ENCODE measurements around the gene GAREM1.
A peak's percentile ranks its signal among the peaks of the same experiment; 100 is the strongest.
"Not testable (repeated sequence)": the region's sequence is repeated elsewhere in the genome, so short reads cannot be mapped to it uniquely, and the experiment has no call there.

The GAREM1 gene

DNA sequence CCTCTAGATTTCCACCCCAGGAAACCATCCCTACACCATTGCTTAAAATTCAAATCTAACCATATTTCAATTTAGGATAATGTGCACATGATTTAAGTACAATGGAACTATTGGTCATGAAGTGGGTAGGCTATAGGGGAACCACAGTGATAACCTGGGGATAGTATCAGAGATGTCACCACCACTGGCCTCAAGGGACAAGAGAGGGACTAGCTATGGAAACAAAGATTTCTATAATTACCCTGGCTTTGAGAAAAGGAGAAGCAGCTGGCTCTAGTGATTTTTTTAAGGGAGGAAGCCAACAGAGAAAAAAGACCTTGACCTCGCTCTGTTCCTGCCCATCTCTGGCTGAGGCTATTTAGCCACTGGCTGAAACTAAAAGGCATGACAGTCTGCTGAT, 148.9 kb downstream of the GAREM1 start:
- DNase-seq: no peak

DNA sequence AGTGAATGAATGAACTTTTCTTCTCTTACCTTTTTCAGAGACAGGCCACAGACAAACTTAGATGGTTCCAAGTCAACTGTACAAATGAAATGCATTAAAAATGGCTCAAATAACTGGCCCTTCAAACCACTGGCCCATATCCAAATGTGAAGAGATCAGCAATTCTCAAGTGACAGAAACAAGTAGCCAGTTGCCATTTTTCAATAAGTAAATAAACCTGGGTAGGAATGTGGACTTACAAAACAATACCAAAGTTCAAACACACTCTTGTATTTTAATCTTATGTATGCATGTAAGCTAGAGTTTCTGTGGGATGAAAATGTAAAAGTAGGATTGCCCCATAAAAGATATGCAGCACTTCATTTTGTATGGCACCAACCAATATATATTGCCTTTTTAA, 151.6 kb downstream of the GAREM1 start:
- DNase-seq: no peak

DNA sequence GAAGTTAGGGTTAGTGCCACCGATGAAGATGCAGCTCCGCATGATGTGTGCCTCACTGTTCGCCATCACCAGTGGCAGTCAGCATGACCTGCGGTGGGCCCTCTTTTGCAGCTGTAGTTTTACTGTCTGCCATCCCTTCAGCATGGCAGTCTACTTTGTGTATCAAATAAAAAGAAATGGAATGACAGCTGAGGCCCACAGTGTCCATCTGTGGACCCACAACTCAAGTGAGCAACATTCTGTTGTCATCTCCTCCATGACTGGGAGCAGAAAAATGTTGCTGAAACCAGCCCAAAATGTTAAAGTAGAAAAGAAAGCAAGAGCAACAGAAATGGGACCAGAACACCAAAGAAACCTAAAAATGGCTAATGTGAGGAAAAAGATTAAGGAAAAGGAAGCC, 152.1 kb downstream of the GAREM1 start:
- no peak for DNase-seq

DNA sequence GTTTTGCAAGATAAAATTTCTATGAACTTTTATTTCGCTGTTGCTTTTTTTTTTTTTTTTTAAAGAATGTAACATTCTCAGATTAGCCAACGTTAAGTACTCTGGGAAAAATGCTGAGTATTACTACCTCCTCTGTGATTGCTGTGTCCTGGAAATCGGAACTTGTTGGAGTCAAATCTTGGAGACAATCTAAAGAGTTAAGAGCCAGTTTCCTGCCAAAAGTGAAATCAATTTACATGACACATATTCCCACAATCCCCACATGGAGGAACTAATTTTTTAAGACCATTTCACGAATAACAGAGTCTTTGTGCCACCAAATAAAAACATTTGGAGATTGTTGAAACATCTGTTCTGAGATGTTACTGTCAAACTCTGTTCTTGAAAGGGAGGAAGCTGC, 153.0 kb downstream of the GAREM1 start:
- DNase-seq: no peak

DNA sequence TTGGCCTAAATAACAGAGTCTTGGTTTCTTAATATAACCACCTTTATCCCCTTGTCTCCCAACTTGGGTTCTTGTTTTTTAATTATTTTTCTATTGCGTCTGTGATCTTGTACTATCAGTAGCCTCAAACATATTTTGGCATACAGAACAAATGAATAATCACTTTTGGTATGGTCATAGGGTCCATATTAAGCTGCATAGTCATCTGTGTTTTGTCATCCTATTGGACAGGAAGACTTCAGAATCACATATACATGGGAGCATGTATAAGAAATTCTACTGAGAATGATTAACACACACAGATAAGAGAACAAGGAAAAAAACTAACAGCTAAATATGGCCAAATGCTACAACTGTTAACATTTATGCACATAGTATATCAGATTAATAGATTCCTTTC, 154.8 kb downstream of the GAREM1 start:
- no peak for DNase-seq

DNA sequence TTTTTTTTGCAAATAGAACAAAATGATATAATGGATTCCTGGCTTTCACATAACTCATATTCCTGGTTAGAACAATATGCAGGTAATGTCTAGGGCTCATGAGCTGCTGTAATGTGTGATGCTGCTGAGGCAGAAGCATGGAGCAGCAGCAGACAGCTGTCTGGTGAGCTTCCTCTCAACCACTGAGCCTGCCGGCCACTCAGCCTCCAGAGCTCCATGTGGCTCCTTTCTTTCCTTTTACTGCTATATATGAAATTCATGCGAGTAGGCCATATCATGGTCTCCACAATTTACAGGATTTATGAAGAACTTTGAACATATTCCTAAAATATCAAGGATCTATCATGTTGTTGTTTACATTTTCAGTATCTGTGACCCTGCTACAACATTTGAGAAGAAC, 159.9 kb downstream of the GAREM1 start:
- no peak for DNase-seq

DNA sequence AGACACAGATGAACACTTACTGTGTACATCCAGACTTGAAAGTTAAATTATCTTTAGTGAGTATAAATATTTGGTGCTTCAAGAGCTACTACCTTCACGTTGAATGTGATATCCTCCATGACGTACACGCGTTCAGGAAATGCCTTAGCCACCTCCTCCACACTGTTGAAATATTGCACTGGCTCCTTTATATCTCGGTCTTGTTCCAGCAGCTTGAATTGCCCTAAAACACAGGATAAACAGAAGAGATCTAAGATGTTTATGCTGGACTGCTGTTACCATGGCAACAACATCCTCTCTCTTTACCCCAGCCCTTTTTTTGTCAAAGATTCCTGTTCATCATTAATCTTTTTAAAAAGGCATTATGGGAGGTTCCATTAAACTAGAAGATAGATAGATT, 160.6 kb downstream of the GAREM1 start:
- no peak for DNase-seq

DNA sequence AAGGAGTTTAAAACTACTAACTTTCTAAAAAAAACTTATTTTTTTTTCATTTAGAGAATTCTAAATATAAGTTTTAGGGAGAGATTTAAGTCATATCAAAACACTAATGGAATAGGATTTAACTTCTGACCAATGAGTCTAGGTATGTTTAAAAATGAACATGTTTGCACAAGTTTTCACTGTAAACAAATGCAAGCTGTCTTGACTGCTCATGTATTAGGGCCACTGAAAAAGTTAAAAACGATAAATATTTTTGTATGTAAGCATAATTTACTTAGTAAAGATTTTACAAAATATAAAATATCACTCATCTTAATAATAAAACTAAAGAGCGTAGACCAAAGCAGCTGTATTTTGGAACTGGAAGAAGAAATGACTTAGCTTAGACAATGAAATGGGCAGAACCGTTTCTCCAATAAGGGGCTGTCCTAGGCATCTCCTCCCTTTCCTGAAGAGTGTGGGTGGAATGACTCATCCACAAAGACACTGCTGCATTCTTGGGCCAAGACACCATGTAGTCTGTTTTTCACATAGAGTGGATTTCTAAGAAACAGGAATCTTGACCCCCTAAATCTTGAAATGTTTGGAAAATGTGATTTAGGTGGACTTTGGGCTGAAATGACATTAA, 162.1 kb downstream of the GAREM1 start:
- no peak for DNase-seq

DNA sequence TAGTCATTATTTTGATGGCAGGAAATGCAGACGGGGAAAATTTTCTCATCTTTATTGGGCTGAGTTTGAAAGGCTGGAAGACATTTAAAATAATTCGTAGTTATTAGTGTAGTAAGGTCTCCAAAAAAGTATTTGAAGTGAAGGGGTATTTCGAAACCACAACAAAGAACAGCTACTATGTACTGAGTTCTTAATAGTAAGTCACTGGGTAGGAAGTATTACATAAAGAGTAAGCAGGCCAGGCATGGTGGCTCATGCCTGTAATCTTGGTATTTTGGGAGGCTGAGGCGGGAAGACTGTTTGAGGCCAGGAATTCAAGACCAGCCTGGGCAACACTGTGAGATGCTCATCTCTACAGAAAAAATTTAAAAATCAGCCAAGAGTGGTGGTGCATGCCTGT, 167.3 kb downstream of the GAREM1 start:
- no peak for DNase-seq

DNA sequence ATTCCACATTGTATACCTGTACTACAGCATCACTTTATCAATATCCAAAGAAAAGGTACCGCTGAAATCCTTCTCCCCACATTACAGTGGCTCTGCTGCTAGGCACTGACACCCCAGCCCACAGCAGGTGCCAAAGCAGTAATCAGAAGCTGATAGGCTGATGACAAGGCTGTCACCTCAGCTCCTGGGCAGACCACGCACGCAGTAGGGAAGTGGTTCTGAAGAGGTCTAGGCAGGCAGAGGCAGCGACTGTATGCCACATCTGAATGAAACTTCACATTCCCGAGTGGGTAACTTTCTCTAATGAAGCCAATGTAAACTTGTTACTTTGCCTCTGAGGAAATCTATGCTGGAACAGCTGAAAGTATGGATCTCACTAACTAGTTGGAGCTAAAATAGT, 167.9 kb downstream of the GAREM1 start:
- DNase-seq: no peak

DNA sequence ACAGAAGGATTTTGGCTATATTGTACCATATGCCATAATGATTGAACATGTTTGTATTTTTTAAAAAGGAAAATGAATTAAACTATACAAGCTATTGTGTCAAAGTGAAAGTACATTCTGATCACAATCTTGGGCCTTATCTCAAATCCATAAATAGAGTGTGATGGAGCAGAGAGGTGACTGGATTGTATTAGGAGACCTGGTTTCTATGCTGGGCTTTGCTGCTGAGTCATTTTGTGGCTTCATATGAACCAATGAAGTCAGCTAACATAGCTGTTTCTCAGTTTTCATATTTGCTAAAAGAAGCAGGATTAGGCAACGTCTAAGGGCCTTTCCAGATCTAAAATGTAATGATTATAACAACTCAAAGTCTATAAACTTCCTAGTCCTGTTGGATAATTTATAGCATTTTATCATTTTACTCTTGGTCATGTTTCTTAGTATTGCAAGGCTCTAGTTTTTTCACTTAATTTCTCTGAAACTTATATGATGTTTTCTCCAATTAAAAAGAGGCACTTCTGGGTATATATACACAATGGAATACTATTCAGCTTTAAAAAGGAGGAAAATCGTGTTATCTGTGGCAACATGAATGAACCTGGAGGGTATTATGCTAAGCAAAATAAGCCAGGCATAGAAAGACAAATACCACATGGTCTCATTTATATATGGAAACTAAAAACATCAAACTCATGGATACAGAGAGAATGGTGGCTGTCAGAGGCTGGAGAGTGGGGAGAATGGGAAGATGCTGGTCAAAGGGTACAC, 168.5 kb downstream of the GAREM1 start:
- DNase-seq: no peak

DNA sequence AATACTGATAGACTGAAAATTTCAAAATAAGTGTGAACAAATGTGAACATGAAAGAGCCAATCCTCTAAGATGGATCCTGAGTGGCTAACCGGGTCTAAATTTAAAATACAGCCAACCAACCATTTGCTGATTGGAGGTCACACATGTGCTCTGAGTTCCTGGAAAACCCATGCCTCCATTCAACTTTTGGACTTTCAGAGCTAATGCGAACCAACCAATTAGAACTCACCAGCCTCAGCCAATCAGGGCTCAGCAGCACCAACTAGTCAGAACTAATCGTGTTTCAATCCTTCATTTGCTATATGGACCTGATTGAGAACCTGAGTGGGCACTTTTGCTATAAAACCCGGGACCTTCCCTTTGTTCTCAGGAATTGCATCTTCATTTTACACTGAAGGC, 169.3 kb downstream of the GAREM1 start:
- DNase-seq: no peak

DNA sequence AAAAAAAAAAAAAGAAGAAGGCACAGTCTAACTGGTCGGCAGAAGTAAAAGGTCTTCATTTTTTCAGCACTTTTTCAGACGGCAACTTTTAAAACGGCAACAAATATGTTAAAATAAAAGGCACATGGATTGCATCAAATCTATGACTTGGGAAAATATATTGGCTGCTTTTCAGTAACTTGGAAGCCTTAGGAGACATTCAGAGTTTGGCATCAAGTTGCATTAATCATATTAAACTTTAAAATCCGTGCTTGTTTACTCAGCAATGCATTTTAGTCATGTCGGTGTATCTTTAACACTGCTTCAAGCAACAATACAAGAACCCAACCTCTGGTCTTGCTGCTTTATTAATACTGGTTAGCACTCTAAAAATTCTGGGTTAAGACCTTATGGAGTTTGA, 169.8 kb downstream of the GAREM1 start:
- no peak for DNase-seq

DNA sequence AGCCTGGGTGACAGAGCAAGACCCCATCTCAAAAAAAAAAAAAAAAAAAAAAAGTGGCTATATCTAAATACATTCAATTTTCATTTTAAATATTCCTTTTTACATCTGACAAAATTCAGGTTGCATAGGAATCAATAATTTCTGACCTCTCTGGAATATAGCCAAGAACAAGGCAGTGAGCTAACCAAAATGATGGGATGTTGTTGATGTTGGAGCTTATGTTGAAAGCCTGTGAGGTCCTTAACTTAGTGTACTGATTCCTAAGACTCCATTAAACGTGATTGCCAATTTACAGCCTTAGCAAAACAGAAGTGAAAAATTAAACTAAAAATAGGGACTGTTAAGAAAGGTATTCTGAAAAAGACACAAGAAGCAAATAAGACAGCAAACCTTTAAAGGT, 171.2 kb downstream of the GAREM1 start:
- DNase-seq: no peak

DNA sequence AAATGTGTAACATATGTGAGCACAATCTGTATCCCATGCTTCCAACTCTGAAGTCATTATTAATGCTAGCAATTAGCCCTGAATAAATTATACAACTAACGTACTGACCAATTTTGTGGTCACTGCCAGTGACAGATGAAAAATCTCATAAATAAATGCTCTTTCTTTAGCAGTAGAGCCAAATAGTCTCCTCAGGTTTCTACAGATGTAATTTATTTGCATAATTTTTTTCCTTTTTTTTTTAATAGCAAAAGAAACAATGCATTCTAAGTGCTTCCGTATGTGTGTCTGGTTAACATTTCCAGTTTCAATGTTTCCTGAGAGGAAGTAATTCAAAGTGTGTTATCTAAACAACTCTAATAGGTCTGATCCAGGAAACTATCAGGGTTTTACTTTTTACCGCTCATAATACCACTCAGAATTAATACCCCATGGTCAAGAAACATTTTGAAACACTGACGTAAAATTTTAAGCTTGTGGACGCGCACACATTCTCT, 172.5 kb downstream of the GAREM1 start:
- no peak for DNase-seq

DNA sequence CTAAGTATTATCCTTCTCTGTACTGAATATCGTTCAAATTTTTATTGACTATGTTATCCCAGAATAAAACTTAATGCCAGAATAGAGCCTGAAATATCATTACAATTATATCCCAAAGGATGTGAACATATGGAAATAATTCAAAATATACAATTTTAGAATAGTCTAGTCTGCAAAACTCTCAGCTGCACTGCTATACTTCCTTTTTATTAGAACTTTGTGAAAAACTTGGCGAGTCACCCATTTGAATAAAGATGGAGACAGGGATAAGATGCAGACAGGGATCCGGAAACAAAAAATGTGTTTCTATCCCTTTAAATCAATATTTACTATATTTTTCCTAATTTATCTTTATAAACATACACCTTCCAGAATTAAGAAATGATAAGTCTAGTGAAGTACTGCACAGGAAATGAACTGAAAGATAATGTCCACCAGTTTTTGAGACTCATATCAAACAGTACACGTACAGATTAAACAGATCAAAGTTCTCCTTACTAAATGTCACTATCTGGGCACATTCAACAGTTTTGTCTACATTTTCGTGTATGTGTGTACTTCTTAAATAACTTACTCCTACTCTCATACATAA, 173.0 kb downstream of the GAREM1 start:
- no peak for DNase-seq

DNA sequence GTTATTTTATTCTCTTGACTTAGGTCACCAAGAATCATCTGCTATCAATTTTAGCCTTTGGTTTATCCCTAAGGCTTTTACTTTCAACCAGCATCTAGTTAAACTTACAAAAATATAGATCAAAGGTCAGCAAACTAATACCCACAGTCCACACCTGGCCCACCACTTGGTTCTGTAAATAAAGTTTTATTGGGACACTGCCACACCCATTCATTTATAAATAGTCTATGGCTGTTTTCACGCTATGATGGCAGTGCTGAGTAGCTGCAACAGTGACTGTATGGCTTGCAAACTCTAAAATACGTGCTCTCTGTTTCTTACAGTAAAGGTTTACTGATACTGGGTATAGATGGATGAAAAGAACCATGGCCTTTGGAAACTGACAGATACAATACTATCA, 173.8 kb downstream of the GAREM1 start:
- no peak for DNase-seq

DNA sequence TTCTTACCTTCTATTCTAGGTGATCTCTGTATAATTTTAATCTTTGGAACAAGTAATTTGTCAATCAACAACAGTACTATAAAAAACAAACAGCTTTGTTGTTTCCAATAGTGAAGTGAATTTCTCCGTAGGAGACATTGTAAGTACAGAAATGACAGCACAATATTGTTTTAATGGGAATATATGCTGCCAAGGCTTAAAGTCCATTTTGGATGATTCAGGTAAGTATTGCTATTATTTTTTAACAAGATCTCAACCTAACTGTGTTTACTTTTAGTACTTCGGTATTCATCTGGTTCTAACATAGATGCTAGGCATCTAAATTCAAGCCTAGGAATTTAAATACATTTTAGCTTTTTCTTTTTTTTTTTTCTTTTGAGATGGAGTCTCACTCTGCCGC, 175.1 kb downstream of the GAREM1 start:
- no peak for DNase-seq

DNA sequence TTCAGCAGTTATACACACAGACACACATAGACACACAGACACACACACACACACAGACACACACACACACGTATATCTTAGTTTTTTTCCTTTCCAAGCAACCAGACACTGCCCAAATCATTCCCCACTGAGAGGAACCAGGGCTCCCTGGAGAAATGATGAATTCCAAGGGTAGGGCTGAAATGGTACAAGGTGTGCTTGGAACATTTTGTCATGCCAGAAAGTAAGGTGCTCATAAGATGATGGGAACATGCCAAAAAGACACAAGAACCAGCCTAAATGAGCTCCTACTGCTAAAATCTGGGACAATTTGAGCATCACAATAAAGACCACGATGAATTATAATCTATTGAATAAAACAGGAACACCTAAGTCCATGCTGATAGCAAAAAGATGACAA, 177.6 kb downstream of the GAREM1 start:
- DNase-seq: no peak

DNA sequence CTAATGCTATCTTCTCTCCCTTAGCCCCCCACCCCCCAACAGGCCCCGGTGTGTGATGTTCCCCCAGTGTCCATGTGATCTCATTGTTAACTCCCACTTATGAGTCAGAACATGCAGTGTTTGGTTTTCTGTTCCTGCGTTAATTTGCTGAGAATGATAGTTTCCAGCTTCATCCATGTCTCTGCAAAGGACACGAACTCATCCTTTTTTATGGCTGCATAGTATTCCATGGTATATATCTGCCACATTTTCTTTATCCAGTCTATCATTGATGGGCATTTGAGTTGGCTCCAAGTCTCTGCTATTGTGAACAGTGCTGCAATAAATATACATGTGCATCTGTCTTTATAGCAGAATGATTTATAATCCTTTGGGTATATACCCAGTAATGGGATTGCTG, 179.1 kb downstream of the GAREM1 start:
- DNase-seq: not testable (repeated sequence)

DNA sequence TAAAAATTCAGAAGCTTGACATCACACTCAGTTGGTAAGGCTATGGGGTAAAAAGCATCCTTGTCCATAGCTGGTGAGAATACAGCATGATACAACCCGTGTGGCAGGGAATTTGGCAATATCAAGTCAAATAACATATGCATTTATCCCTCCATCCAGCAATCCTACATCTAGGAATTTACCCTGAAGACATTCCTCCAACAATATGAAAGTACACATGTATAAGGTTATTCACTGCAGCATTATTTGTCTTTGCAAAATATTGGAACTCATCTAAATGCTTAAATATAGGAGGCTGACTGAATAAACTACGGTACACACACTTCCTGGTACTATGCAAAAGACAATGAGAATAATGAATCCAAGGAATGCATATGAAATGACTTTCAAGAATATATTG, 179.9 kb downstream of the GAREM1 start:
- DNase-seq: no peak

DNA sequence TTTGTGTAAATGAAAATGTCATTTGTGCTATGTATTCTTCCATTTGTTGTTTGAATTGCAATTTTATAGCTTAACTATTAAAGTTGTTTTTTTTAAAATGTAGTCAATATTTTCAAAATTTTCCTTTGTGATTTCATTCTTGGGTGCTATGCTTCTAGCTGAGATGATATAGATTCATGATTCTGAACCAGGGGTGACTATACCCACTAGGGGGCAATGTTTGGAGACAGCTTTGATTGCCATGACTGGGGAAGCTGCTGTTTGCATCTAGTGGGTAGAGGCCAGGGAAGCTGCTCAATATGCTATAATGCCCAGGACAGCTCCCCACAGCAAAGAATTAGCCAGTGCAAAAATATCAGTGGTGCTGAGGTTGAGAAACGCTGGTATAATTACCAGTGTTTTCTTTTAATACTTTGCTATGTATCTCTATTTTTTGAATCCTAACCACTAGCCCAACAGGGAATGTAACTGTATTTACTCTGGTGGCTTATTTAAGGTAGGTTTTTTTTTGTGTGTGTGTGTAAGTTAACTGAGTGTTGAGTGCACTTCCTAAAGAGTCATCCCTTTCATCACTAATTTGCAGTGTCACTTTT, 181.1 kb downstream of the GAREM1 start:
- peak in 1 of 2 donors; percentile 30 for DNase-seq

DNA sequence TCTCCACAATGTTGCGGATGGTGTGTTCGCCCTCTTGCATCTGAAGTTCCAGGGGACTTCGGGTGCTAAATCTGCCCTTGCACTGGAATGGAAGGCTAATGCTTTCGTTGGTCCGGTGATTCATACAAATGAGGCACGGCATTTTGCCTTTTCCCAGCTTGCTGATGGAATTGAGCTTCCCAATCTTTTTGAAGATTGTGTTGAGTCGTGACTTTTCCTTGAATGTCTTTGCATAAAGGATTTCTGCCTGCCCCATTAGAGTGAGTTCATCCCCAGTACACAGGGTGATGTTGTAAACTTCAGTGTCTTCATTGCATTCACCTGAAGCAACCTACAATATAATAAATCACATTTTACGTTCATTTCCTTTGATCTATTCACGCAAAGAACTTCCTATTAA, 182.8 kb downstream of the GAREM1 start:
- DNase-seq: no peak

DNA sequence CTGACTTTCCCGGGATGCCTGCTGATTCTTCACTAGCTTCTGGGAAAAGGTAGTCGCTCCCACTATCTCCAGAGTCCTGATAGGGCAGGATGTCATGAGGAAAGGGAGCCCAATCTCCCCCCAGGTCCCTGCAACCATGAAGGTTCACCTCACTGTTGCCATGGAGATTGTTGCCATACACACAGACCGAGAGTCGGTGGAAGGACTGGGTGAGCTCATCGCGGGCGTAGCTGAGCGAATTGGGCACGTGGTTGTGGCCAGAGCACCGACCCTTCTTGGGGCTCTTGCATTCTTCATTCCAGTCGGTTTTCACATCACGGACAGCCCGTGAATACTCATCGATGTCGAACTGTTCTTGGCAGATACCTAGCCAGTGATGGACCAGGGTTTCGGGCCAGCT, 183.4 kb downstream of the GAREM1 start:
- no peak for DNase-seq

Measured in bone marrow (tissue), 2 donors.